DND-41 (cell line): ENCODE measurements around the gene CYFIP1.

Source experiments
- ATAC-seq: fragments of 200-7000 bp; cut with Tn5 transposase; 3 replicates; pipeline ENCODE4 v1.9.1; 2021; ENCODE audit warnings: low read depth; ENCODE audit not compliant: insufficient read depth
- DNase-seq: peaks from one replicate; pipeline ENCODE4 v3.0.0-alpha.2; 2020
- H2AFZ ChIP-seq: 2 replicates; pipeline ENCODE4 v1.6.0; 2012; ENCODE audit warnings: low read depth, low read length
- H3K27ac ChIP-seq: 2 replicates; pipeline ENCODE4 v1.5.1; 2012; ENCODE audit warnings: low read length, inconsistent platforms
- H3K27me3 ChIP-seq: fragments of 200-600 bp; sonication (generic); 2 replicates; pipeline ENCODE4 v1.6.0; 2012; ENCODE audit warnings: low read length, mild to moderate bottlenecking, inconsistent platforms; ENCODE audit not compliant: insufficient read depth, poor library complexity
- H3K36me3 ChIP-seq: 2 replicates; pipeline ENCODE4 v1.5.1; 2012; ENCODE audit warnings: low read length, inconsistent platforms; ENCODE audit not compliant: insufficient read depth
- H3K4me1 ChIP-seq: 2 replicates; pipeline ENCODE4 v1.5.1; 2012; ENCODE audit warnings: mild to moderate bottlenecking, low read length; ENCODE audit not compliant: insufficient read depth
- H3K4me2 ChIP-seq: 2 replicates; pipeline ENCODE4 v1.6.0; 2012; ENCODE audit warnings: mild to moderate bottlenecking, moderate library complexity, low read length, inconsistent platforms; ENCODE audit not compliant: insufficient read depth
- H3K4me3 ChIP-seq, 2 experiments: fragments of 200-600 bp in 1 of 2; shearing (Covaris generic) in 1 of 2; 2 replicates each; pipeline ENCODE4 v1.5.1; 2012 to 2016; ENCODE audit warnings: inconsistent platforms in 2 of 2, low read length in 2 of 2, mild to moderate bottlenecking in 2 of 2, low read depth in 1 of 2, moderate library complexity in 1 of 2
- H3K79me2 ChIP-seq: 2 replicates; pipeline ENCODE4 v1.6.0; 2012; ENCODE audit warnings: low read length, inconsistent platforms; ENCODE audit not compliant: insufficient read depth
- H3K9ac ChIP-seq: 2 replicates; pipeline ENCODE4 v1.6.0; 2012; ENCODE audit warnings: low read depth, mild to moderate bottlenecking, inconsistent platforms, low read length, moderate library complexity
- H3K9me3 ChIP-seq: 2 replicates; pipeline ENCODE4 v1.5.1; 2012; ENCODE audit warnings: low read length, moderate library complexity, mild to moderate bottlenecking, inconsistent platforms; ENCODE audit not compliant: insufficient read depth, severe bottlenecking
- H4K20me1 ChIP-seq: 2 replicates; pipeline ENCODE4 v1.6.0; 2012; ENCODE audit warnings: low read length; ENCODE audit not compliant: insufficient read depth
- EZH2 ChIP-seq: IDR thresholded peaks from 3 replicates; pipeline ENCODE4 v1.6.1; 2012; ENCODE audit warnings: borderline replicate concordance, low read depth, mild to moderate bottlenecking, moderate library complexity, low read length, inconsistent platforms; ENCODE audit not compliant: severe bottlenecking
- TF ChIP-seq, protein P1 (sequence below): IDR thresholded peaks from 2 replicates; pipeline ENCODE4 v1.5.1; 2012; ENCODE audit warnings: borderline replicate concordance, low read length, moderate library complexity, mild to moderate bottlenecking; ENCODE audit not compliant: poor library complexity, severe bottlenecking; ENCODE audit errors: extremely low read depth

Gene CYFIP1

GRCh38 chr15:22939051-22939450 is 41.1 kb downstream of the CYFIP1 start:
- Histone ChIP-seq H3K36me3 (no peaks in the 10 kb centered on the region; the same call in 1 of the 2 replicates), H3K27ac (no peak overlapping the region), H3K9me3 (no peaks in the 10 kb centered on the region), H3K9ac (no peak overlapping the region), H3K4me2 (no peak overlapping the region), H3K4me1 (no peaks in the 10 kb centered on the region), H3K79me2 (no peaks in the 10 kb centered on the region), H4K20me1 (no peaks in the 10 kb centered on the region), H2AFZ (no peak overlapping the region), H3K27me3 (no peaks in the 10 kb centered on the region), H3K4me3 (no peak overlapping the region)
- TF ChIP-seq EZH2, result no peak
- TF ChIP-seq, protein P1, sequence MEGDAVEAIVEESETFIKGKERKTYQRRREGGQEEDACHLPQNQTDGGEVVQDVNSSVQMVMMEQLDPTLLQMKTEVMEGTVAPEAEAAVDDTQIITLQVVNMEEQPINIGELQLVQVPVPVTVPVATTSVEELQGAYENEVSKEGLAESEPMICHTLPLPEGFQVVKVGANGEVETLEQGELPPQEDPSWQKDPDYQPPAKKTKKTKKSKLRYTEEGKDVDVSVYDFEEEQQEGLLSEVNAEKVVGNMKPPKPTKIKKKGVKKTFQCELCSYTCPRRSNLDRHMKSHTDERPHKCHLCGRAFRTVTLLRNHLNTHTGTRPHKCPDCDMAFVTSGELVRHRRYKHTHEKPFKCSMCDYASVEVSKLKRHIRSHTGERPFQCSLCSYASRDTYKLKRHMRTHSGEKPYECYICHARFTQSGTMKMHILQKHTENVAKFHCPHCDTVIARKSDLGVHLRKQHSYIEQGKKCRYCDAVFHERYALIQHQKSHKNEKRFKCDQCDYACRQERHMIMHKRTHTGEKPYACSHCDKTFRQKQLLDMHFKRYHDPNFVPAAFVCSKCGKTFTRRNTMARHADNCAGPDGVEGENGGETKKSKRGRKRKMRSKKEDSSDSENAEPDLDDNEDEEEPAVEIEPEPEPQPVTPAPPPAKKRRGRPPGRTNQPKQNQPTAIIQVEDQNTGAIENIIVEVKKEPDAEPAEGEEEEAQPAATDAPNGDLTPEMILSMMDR, result no peak
- ATAC-seq (no peak), DNase-seq (no peak)

- Histone ChIP-seq H3K27me3 (no peaks in the 10 kb centered on the region), H3K27ac (no peak overlapping the region), H3K4me2 (no peak overlapping the region), H3K4me3 (no peak overlapping the region), H3K79me2 (no peaks in the 10 kb centered on the region), H3K9ac (no peak overlapping the region), H4K20me1 (no peaks in the 10 kb centered on the region), H3K4me1 (no peaks in the 10 kb centered on the region), H3K9me3 (no peaks in the 10 kb centered on the region), H3K36me3 (no peaks in the 10 kb centered on the region), H2AFZ (no peak overlapping the region)
- no peak for ATAC-seq
- no peak for DNase-seq
- TF ChIP-seq EZH2, result no peak
- TF ChIP-seq, protein P1, result no peak
Observed at GRCh38 chr15:22936577-22937472, 43.3 kb downstream of the CYFIP1 start.

DNA sequence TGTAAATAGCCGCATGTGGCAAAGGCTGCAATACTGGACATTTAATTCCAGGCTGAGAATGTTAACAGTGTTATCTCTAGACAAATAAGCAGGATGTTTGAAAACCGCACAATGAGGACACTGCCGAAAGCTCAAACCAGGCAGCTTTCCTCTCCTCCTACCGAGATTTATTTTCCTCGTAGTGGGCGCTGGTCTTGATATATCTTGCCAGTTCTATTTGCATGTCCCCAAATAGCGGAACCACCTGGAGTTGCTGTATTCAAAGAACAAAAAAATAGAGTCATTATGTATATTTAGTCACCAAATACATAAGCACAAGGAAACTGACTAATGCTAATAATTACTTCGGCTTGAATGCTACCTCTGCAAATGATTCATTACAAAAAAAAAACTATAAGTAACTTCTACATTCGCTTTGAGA is 46.5 kb downstream of the CYFIP1 start:
- ATAC-seq (no peak), DNase-seq (no peak)
- Histone ChIP-seq H3K4me1 (no peaks in the 10 kb centered on the region), H3K27me3 (no peaks in the 10 kb centered on the region), H3K4me2 (no peak overlapping the region), H3K9ac (no peak overlapping the region), H2AFZ (no peak overlapping the region), H3K4me3 (no peak overlapping the region), H3K36me3 (no peaks in the 10 kb centered on the region), H3K9me3 (no peaks in the 10 kb centered on the region), H3K79me2 (no peaks in the 10 kb centered on the region), H4K20me1 (no peaks in the 10 kb centered on the region), H3K27ac (no peak overlapping the region)
- TF ChIP-seq EZH2, result no peak
- TF ChIP-seq, protein P1, result no peak
